ENCODE measurements around the gene LRRTM4. TPM values are rescaled to one million over a fixed set of nuclear protein-coding genes. Genes with fewer than 3 reads are reported as not detected.

LRRTM4 gene
- total and polyA plus RNA-seq, 2 of the 13 experiments (the other 11 are each of a cell fraction or from before 2014, with no cell fraction given), result 1.2 TPM

DNA sequence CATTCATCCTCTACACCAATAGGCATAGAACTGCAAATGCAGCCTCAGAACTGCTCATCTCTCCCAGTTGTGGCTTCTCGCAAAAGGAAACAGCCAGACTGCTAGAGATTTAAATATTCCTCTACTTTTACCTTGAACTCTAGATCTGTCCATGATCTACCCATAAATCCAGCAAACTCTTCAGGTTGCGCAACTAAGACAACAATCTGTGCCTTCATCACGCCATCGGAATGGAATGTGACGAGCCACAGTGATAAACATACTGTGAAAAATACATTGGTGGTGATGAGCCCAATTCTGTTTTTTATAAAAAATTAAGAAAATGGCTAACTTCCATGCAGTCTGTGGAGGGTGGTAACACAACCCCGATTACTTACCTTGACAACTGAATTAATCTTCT, 626.7 kb downstream of the LRRTM4 start (continued):
- TF ChIP-seq, protein P1, sequence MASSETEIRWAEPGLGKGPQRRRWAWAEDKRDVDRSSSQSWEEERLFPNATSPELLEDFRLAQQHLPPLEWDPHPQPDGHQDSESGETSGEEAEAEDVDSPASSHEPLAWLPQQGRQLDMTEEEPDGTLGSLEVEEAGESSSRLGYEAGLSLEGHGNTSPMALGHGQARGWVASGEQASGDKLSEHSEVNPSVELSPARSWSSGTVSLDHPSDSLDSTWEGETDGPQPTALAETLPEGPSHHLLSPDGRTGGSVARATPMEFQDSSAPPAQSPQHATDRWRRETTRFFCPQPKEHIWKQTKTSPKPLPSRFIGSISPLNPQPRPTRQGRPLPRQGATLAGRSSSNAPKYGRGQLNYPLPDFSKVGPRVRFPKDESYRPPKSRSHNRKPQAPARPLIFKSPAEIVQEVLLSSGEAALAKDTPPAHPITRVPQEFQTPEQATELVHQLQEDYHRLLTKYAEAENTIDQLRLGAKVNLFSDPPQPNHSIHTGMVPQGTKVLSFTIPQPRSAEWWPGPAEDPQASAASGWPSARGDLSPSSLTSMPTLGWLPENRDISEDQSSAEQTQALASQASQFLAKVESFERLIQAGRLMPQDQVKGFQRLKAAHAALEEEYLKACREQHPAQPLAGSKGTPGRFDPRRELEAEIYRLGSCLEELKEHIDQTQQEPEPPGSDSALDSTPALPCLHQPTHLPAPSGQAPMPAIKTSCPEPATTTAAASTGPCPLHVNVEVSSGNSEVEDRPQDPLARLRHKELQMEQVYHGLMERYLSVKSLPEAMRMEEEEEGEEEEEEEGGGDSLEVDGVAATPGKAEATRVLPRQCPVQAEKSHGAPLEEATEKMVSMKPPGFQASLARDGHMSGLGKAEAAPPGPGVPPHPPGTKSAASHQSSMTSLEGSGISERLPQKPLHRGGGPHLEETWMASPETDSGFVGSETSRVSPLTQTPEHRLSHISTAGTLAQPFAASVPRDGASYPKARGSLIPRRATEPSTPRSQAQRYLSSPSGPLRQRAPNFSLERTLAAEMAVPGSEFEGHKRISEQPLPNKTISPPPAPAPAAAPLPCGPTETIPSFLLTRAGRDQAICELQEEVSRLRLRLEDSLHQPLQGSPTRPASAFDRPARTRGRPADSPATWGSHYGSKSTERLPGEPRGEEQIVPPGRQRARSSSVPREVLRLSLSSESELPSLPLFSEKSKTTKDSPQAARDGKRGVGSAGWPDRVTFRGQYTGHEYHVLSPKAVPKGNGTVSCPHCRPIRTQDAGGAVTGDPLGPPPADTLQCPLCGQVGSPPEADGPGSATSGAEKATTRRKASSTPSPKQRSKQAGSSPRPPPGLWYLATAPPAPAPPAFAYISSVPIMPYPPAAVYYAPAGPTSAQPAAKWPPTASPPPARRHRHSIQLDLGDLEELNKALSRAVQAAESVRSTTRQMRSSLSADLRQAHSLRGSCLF (CRISPR knock-in tag; IDR thresholded peaks at IDR 0.05; ENCODE audit: borderline replicate concordance), result no peak
- TF ChIP-seq ZMYM4 (CRISPR knock-in tag; IDR thresholded peaks at IDR 0.05) (peak; percentile 35; the same call in 1 of the 2 replicates), ZNF792 (CRISPR knock-in tag; IDR thresholded peaks at IDR 0.05) (peak; percentile 50; the same call in 1 of the 2 replicates), DR1 (CRISPR knock-in tag; IDR thresholded peaks at IDR 0.05) (no peak), ELF1 (CRISPR knock-in tag; IDR thresholded peaks at IDR 0.05) (no peak), ZNF644 (CRISPR knock-in tag; IDR thresholded peaks at IDR 0.05; ENCODE audit: low read depth) (peak; percentile 97), THAP11 (CRISPR knock-in tag; IDR thresholded peaks at IDR 0.05) (peak; percentile 67), FOXA3 (CRISPR knock-in tag; IDR thresholded peaks at IDR 0.05) (peak; percentile 87), MATR3 (CRISPR knock-in tag; IDR thresholded peaks at IDR 0.05) (no peak), TP53 (CRISPR knock-in tag; conservative IDR thresholded peaks at IDR 0.05) (no peak), EED (CRISPR knock-in tag; IDR thresholded peaks at IDR 0.05) (no peak)
- TF ChIP-seq, protein P2, sequence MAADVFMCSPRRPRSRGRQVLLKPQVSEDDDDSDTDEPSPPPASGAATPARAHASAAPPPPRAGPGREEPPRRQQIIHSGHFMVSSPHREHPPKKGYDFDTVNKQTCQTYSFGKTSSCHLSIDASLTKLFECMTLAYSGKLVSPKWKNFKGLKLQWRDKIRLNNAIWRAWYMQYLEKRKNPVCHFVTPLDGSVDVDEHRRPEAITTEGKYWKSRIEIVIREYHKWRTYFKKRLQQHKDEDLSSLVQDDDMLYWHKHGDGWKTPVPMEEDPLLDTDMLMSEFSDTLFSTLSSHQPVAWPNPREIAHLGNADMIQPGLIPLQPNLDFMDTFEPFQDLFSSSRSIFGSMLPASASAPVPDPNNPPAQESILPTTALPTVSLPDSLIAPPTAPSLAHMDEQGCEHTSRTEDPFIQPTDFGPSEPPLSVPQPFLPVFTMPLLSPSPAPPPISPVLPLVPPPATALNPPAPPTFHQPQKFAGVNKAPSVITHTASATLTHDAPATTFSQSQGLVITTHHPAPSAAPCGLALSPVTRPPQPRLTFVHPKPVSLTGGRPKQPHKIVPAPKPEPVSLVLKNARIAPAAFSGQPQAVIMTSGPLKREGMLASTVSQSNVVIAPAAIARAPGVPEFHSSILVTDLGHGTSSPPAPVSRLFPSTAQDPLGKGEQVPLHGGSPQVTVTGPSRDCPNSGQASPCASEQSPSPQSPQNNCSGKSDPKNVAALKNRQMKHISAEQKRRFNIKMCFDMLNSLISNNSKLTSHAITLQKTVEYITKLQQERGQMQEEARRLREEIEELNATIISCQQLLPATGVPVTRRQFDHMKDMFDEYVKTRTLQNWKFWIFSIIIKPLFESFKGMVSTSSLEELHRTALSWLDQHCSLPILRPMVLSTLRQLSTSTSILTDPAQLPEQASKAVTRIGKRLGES (CRISPR knock-in tag; IDR thresholded peaks at IDR 0.05; ENCODE audit: borderline replicate concordance), result no peak
- TF ChIP-seq, protein P3, sequence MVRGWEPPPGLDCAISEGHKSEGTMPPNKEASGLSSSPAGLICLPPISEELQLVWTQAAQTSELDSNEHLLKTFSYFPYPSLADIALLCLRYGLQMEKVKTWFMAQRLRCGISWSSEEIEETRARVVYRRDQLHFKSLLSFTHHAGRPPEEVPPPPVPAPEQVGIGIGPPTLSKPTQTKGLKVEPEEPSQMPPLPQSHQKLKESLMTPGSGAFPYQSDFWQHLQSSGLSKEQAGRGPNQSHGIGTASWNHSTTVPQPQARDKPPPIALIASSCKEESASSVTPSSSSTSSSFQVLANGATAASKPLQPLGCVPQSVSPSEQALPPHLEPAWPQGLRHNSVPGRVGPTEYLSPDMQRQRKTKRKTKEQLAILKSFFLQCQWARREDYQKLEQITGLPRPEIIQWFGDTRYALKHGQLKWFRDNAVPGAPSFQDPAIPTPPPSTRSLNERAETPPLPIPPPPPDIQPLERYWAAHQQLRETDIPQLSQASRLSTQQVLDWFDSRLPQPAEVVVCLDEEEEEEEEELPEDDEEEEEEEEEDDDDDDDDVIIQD (CRISPR knock-in tag; IDR thresholded peaks at IDR 0.05; ENCODE audit: low read depth), result peak; percentile 95
- TF ChIP-seq, protein P4, sequence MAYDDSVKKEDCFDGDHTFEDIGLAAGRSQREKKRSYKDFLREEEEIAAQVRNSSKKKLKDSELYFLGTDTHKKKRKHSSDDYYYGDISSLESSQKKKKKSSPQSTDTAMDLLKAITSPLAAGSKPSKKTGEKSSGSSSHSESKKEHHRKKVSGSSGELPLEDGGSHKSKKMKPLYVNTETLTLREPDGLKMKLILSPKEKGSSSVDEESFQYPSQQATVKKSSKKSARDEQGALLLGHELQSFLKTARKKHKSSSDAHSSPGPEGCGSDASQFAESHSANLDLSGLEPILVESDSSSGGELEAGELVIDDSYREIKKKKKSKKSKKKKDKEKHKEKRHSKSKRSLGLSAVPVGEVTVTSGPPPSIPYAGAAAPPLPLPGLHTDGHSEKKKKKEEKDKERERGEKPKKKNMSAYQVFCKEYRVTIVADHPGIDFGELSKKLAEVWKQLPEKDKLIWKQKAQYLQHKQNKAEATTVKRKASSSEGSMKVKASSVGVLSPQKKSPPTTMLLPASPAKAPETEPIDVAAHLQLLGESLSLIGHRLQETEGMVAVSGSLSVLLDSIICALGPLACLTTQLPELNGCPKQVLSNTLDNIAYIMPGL (CRISPR knock-in tag; IDR thresholded peaks at IDR 0.05; ENCODE audit: borderline replicate concordance in 1 of 2, low read depth in 1 of 2), result 0 out of 4 replicates have a peak, but pooled peaks of 1 of the 2 experiments have one; percentile 36
- TF ChIP-seq, protein P5, sequence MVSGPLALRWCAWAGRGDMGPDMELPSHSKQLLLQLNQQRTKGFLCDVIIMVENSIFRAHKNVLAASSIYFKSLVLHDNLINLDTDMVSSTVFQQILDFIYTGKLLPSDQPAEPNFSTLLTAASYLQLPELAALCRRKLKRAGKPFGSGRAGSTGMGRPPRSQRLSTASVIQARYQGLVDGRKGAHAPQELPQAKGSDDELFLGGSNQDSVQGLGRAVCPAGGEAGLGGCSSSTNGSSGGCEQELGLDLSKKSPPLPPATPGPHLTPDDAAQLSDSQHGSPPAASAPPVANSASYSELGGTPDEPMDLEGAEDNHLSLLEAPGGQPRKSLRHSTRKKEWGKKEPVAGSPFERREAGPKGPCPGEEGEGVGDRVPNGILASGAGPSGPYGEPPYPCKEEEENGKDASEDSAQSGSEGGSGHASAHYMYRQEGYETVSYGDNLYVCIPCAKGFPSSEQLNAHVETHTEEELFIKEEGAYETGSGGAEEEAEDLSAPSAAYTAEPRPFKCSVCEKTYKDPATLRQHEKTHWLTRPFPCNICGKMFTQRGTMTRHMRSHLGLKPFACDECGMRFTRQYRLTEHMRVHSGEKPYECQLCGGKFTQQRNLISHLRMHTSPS (CRISPR knock-in tag; IDR thresholded peaks at IDR 0.05; ENCODE audit: low read depth), result no peak
- TF ChIP-seq, protein P6, sequence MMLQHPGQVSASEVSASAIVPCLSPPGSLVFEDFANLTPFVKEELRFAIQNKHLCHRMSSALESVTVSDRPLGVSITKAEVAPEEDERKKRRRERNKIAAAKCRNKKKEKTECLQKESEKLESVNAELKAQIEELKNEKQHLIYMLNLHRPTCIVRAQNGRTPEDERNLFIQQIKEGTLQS (CRISPR knock-in tag; IDR thresholded peaks at IDR 0.05), result peak; percentile 87; the same call in 1 of the 2 replicates
